Hematopoietic multipotent progenitor cell treated with erythropoietin and hydrocortisone succinate and interleukin-3 and kit ligand, for 6 days (in vitro differentiated cells): ENCODE data around the gene GLB1L2.
"Not testable (repeated sequence)": the region's sequence is repeated elsewhere in the genome, so short reads cannot be mapped to it uniquely, and the experiment has no call there.

Experiments used
- DNase-seq: peaks from one replicate; pipeline ENCODE4 v3.0.0-alpha.2; 2015

The GLB1L2 gene, protein sequence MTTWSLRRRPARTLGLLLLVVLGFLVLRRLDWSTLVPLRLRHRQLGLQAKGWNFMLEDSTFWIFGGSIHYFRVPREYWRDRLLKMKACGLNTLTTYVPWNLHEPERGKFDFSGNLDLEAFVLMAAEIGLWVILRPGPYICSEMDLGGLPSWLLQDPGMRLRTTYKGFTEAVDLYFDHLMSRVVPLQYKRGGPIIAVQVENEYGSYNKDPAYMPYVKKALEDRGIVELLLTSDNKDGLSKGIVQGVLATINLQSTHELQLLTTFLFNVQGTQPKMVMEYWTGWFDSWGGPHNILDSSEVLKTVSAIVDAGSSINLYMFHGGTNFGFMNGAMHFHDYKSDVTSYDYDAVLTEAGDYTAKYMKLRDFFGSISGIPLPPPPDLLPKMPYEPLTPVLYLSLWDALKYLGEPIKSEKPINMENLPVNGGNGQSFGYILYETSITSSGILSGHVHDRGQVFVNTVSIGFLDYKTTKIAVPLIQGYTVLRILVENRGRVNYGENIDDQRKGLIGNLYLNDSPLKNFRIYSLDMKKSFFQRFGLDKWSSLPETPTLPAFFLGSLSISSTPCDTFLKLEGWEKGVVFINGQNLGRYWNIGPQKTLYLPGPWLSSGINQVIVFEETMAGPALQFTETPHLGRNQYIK

DNA sequence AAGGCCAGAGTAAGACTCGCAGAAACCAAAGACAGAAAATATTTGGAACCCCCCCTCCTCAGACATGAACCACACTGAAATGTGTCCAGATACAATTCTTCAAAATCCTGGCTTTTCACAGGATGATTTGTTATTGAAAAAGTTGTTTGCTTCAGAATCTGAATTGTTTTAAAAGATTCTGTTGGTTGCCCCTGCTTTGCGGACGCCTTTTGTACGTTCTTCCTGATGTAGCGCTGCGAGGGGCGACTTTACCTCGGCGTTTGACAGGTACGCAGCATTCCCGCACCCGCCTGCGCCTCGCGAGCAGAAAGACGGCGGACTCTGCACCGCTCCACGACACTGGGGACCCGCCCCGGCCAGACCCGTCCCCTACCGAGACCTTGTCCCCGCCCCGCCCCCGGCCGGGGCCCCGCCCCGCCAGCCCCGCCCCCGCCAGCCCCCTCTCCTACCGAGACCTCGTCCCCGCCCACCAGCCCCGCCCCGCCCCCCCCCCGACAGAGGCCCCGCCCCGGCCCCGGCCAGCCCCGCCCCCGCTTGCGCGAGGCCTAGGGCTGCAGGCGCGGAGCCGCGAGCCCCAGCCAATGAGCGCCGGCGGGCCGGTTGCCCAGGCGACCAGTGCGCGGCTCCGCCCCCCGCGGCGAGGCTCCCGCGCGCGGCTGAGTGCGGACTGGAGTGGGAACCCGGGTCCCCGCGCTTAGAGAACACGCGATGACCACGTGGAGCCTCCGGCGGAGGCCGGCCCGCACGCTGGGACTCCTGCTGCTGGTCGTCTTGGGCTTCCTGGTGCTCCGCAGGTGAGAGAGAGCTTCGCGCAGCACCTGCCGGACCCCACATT is at the start of gene GLB1L2:
TSS of gene GLB1L2 (plus strand) at position 635 of the 835 bp plus-strand sequence. CDS start at position 709, 74 bp downstream.
- DNase-seq = peak; percentile 75

DNA sequence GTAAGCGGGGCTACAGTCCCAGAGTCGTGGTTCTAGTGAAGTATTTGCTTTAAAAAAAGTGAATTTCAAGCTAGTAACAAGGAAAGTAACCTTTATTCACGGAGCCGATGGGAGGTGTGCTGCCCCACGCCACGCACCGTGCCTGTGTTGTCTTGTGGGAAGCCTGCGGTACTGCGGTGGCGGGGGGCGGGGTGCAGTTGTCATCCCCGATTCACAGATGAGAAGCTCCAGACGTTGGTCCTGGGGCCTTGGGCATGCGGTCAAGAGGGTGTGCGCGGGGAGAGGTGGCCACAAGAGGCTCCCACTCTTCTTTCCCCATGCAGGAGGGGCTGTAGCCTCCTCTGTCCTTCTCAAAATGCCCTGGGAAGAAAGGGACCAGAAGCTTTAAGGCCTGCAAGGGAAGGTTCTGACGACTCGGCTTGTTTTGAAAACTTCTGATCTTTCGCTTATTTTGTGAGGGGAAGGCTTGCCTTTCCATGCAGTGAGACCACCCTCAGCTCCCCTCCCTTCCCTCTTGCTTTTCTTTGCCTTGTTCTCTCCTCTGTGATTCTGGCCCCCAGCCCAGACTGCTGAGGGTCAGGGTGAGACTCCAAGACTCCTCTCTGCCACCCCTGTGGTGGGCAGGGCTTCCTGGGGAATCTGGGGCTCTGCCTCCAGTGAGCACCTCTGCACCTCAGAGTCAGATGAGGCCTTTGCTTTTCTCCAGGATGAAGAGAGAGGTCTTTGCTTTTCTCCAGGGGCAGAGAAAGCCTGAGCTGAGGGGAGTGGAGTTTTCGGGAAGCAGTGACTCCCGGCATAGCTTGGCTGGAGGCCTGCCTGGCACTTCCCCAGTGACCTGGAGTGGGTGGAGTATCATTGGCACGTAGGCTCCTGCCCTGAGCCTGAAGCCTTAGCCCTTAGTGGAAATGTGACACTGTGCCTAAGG is 49.4 kb upstream of the GLB1L2 start:
- no peak for DNase-seq

DNA sequence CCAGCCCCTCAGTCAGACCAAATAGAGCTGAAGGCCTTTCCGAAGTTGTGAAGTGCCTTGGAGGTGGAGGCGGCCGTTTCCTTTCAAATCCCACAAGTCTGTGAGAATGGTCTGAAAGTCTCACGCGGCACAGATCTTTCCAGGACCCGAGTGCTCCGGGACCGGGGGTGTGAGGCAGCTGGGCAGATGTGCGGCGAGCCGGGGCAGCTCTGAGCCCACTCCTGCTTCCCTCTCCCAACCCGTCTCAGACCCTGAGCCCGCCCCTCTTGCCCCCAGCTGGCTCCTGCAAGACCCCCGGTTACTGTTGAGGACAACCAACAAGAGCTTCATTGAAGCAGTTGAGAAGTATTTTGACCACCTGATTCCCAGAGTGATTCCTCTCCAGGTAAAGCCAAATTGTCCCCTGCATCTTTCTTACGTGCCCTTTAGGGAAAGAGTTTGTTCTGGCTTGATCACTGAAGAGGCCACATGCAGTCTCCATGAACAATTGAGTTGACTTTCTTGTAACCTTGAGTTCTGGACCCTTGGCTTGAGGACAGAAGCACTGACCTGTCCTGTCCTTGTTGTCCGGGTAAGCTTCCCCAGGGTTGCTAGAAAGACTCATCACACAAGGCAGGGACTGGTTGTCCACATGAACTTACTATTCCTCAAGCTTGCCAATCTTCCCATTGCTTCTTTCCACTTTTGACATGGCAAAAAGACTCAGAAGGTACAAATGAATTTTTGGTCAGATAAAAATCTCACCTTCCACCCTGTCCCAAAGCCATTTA is 48.1 kb upstream of the GLB1L2 start:
- no peak for DNase-seq

DNA sequence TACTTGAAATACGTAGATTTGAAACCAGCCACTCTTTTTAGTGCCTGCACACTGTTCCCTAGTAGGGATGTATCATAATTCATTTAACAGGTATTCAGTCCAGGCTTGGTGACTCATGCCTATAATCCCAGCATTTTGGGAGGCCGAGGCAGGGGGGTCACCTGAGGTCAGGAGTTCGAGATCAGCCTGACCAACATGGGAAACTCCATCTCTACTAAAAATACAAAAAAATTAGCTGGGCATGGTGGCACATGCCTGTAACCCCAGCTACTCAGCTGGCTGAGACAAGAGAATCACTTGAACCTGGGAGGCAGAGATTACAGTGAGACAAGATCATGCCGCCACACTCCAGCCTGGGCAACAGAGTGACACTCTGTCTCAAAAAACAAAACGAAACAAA is 47.4 kb upstream of the GLB1L2 start:
- DNase-seq = not testable (repeated sequence)

DNA sequence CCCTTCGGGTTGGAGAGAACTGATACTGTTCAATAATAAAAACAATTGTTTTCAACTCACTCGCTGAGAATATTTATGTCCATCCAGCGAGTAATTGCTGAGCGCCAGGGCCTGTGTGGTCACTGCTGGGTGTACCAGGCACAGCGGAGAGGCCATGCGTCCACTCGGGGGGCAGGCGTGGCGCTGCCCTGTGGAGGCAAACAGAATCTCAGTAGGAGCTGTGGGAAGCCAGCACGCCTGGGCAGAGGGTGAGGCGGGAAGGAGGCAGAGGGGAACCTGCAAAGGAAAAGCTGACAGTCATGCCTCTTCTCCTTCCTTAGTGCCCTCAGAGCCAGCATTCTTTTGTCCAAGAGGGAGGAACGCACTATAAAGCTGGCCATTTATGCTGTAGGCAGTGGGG is 44.2 kb upstream of the GLB1L2 start:
- DNase-seq = no peak

DNA sequence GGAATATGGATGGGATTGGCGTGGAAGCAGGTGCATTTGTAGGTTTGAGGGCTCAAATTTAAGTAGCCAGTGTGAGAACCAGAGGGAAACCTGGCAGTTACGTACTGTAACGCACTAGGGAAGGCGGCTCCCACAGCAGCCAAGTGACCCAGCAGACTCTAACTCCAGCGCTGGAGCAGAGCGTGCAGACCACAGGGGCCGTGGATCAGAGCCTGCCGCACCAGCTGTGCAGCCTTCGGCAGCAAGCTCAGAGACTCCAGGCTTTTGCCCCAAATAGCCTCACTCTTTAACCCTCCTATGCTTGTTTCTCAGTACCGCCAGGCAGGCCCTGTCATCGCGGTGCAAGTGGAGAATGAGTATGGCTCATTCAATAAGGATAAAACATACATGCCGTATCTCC is 43.3 kb upstream of the GLB1L2 start:
- no peak for DNase-seq

DNA sequence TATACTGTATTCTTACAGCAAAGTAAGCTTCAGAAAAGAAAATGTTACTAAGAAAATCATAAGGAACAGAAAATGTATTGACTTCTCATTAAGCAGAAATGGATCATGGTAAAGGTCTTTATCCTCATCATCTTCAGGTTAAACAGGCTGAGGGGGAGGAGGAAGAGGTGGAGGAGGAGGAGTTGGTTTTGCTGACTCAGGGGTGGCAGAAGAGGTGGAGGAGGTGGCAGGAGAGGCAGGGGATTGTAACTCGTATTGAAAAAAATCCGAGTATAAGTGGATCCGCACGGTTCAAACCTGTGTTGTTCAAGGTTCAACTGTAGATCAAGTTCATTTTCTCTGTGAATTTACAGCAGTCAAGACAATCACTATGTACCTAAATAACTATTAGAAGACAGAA is 42.6 kb upstream of the GLB1L2 start:
- DNase-seq = no peak

DNA sequence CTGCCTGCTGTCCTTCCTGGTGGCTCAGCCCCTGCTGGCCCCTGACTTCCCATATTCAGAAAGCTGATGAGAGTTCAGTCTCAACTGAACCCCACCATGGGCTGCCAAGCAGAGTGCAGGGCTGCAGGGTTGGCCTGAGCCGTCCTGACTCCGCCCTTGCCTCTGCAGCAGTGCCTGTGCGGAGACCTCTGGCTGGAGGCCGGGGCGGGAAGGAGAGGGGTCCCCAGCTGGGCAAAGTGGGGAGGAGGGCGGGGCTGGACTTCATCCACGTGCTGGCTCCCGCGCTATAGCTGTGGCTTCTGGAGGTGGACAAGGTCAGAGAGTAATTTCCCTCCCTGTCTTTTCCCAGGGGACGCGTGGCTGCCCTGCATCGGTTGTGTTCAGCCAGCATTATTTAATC is 42.0 kb upstream of the GLB1L2 start:
- no peak for DNase-seq

DNA sequence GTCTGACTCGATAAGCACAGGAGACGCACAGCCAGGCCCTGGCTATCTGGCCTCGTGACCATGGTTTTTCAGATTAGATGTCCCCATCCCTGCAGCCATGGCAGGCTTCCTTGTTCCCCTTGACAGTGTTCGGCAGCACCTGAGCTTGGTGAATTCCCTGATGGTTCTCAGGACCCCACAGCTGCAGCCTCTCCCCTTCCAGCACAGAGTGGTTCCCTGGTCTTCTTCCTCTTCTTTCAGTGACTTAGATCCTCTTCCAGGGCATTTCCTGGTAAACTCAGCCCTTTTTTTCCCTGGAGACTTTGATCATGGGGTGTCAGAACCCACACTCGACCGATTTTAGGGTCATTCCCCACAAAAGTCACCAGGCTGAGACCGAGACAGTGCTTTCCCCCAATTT is 41.1 kb upstream of the GLB1L2 start:
- no peak for DNase-seq

DNA sequence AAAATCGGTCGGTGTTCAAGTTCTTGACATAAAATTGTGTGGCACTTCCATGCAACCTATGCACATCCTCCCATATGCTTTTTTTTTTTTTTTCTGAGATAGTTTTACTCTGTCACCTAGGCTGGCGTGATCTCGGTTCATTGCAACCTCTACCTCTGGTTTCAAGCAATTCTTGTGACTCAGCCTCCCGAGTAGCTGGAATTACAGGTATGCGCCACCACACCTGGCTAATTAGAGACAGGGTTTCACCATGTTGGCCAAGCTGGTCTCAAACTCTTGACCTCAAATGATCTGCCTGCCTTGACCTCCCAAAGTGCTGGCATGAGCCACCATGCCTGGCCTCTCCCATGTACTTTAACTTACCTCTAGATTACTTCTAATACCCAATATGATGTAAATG is 40.6 kb upstream of the GLB1L2 start:
- DNase-seq = no peak

DNA sequence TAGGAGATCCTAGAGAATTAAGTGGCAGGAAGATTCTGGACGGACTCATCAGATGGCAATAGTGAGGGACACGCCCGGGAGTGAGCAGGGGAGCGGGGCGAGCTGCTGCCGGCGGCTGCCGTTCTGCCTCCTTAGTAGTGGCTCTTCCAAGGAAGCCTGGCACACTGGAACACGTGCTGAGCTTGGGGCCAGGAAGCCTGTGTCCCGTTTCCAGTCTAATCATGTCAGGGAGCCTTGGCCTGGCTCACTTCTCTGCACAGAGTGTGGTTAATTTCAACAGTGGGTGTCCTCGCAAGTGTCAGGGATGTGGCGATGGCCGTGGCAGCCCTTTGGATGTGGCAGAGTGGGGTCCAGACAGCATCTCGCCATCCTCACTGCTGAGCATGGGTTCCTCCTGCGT is 39.1 kb upstream of the GLB1L2 start:
- no peak for DNase-seq

DNA sequence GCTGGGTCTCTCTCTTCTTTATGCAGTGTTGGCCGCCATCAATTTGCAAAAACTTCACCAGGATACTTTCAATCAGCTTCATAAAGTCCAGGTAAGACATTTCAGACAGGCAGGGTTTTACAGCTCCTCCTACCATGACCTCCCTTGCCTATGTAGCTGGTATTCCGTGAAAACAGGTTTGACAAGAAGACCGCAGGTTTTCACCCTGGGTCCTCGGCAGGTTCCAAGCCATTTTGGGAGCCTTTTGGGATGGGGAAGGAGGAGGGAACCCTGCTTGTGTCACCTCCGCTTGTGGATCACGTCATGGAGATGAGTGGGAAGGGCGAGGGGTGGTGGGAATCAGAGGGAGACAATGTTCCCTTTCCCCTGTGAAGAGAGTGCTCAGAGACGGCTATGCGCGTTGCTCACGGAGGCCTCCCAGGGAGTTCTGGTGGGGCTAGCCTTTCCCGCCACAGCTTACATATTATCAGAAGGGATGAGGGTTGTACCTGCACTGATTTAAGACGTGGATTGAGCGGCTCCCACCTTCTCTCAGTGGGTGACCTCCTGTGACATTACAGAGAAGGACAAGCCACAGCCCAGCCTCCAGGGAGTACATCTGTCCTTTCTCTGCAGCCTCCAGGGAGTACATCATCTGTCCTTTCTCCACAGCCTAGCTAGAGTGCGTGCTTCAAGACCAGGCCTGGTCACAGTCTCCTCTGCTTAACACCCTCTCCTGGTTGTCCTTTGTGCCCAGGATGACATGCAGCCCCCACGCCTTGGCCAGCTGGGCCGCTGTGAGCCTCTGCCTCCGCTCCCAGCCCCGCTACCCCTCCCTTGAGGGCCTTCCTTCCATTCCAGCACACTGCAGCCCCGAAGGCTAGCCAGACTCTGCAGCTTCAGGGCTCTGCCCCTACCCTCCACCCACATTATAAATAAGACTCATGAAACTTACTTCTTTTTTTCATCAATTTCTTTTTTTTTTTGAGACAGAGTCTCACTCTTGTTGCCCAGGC is 38.4 kb upstream of the GLB1L2 start:
- no peak for DNase-seq

DNA sequence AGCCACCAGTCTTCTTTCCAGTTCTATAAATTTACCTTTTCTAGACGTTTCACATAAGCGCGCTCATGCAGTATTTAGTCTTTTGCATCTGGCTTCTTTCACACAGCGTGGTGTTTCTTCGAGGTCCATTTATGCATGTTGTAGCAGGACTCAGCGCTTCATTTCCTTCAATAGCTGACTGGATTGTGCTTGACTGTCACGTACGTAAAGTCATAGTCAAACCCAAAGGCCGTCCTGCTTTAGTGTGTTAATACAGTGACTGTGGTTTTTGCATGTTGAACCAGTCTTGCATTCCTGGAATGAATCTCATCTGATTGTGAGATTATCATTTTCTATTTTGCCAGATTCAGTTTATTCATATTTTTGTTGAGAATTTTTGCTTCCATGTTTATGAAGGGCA is 37.1 kb upstream of the GLB1L2 start:
- no peak for DNase-seq

DNA sequence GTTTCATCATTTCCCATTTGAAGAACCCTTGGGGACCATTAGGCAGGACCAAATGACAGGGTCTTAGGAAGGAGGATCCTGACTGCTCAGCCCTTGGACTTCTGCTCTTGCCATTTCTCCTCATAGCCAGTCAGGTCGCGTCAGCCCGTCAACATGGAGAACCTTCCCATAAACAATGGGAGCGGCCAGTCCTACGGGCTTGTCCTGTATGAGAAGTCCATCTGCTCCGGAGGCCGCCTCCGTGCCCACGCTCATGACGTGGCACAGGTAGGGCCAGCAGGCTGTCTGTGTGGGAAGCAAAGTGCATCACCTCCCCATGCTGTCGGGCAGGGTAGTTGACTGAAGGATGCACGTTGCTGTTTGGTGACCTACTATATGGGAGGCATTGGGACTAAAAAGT is 19.6 kb upstream of the GLB1L2 start:
- no peak for DNase-seq

DNA sequence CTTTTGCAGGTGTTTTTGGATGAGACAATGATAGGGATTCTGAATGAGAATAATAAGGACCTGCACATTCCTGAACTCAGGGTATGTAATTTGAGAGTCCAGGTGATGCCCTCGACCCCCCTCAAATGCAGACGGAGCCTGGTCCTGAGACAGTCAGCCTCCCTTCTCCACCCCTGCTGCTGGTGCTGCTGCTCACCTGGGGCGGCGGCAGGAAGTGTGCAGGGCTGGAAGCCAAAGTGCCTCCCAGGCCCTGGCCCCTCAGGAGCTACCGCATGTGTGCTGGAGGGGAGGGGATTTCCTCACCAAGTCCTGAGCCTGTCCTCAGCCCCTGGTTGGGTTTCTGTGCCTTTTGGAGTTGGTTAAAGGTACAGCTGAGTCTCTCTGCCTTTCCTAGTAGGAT is 19.0 kb upstream of the GLB1L2 start:
- DNase-seq = no peak

DNA sequence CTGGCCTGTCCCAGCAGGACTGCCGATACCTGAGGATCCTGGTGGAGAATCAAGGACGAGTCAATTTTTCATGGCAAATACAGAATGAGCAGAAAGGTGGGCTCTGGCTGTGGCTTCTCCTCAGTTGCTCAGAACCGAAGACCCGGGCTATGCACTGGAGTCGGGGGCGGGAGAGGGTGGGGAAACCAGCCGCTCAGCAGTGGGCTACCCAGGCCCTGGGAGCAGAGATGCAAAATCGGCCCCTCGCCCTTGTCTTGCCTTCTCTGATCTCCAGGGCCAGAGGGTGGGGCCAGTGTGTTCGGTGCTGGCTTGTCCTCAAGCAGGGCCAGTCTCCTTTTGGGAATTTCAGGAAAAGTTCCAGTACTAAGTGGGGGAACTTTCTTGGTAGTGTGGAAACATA is 18.4 kb upstream of the GLB1L2 start:
- DNase-seq = no peak

DNA sequence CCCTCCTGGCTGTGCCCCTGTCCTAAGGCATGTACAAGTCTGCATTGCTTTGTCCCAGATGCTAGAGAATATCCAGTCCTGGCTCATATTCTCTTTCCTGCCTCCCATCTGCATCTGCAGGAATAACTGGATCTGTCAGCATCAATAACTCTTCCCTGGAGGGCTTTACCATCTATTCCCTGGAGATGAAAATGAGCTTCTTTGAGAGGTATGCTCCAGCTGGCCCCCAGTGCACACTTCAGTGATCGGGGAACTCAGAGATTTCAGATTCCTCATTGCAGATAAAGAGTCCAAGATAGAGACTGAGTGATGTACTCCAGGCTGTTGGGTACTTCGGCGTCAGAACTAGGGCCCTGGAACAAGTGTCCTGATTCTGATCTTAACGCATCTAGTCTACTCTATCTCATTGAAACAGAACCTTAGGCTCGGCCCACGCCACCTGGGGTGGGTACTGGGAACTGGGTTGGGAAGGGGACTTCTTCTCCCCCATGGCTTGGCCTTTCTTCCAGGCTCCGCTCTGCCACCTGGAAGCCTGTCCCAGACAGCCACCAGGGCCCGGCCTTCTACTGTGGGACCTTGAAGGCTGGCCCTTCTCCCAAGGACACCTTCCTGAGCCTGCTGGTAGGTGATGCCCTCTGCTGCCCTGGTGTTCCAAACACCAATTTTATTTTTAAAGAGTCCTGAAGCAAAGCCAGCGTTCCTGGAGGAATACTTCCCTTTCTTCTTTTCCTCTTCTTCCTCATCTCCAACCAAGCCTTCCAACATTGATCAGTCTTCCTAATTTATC is 17.8 kb upstream of the GLB1L2 start:
- no peak for DNase-seq

DNA sequence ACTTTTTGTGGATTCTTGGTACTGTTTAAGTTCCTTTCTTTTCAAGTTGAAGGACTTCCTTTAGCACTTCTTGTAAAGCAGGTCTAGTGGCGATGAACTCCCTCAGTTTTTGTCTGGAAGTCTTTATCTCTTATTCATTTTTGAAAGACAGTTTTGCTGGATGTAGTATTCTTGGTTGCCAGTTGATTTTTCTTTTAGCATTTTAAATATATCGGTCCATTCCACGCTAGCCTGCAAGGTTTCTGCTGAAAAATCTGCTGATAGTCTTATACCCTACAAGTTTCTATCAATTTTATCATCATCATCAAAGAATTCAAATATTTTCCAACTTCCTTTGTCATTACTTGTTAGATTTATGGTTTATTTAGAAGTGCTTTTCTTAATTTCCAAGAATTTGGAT is 14.7 kb upstream of the GLB1L2 start:
- no peak for DNase-seq

DNA sequence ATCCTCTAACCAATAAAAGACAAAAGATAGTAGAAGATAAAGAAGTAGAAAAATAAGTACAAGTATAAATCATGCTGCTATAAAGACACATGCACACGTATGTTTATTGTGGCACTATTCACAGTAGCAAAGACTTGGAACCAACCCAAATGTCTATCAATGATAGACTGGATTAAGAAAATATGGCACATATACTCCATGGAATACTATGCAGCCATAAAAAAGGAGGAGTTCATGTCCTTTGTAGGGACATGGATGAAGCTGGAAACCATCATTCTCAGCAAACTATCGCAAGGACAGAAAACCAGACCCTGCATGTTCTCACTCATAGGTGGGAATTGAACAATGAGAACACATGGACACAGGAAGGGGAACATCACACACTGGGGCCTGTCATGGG is 10.4 kb upstream of the GLB1L2 start:
- DNase-seq = not testable (repeated sequence)

DNA sequence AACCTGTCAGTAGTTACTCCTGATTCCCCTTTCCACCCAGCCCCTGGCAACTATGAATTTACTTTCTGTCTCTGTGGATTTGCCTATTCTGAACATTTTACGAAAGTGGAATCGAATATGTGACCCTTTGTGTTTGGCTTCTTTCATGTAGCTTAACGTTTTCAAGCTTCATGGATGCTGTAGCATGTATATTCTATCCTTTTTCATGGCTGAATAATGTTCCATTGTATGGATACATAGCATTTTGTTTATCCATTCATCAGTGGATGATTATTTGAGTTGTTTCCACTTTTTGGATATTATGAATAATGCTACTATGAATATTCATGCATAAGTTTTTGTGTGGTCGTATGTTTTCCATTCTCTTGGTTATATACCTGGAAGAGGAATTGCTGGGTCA is 9.2 kb upstream of the GLB1L2 start:
- no peak for DNase-seq
